ENCODE data around the gene PCNX2.
"Not testable (repeated sequence)": the region's sequence is repeated elsewhere in the genome, so short reads cannot be mapped to it uniquely, and the experiment has no call there.

Gene PCNX2

GRCh38 chr1:233114159-233114558 is 181.4 kb downstream of the PCNX2 start:
- in situ Hi-C loops (cut with MboI; ENCODE audit: low sequenced_read_pairs): no loop called here

GRCh38 chr1:233113009-233113879 is 182.3 kb downstream of the PCNX2 start:
- in situ Hi-C loops (cut with MboI; ENCODE audit: low sequenced_read_pairs): no loop called here

- in situ Hi-C loops (cut with MboI; ENCODE audit: low sequenced_read_pairs): no loop called here
These were observed 183.1 kb downstream of the PCNX2 start for GRCh38 chr1:233112186-233113008.

GRCh38 chr1:233111731-233112130 is 183.8 kb downstream of the PCNX2 start:
- in situ Hi-C loops (cut with MboI; ENCODE audit: low sequenced_read_pairs): no loop called here

- in situ Hi-C loops (cut with MboI; ENCODE audit: low sequenced_read_pairs): no loop called here
These were observed 186.4 kb downstream of the PCNX2 start for GRCh38 chr1:233109096-233109495.

- in situ Hi-C loops (cut with MboI; ENCODE audit: low sequenced_read_pairs): not testable (repeated sequence)
These were observed 187.8 kb downstream of the PCNX2 start for GRCh38 chr1:233107716-233108130.

DNA sequence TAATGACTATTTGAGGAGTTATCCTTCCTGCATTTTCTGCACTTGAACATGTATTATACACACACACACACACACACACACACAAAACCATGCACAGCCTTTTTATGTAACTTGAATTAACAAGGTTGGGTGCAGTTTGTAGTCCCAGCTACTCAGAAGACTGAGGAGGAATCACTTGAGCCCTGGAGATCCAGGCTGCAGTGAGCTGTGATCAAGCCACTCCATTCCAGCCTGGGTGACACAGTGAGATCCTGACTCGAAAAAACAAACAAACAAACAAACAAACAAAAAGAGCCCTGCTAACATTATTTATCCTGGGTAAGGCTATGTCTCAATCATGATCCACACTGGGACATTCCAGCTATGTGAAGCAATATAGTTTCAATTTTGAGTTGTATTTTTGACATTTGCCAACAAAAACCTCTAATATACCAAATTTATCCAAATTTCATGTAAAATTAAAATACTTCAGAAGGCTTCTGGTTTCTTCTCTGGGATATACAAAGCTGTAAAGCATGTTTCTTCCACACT is 188.3 kb downstream of the PCNX2 start:
- in situ Hi-C loops (cut with MboI; ENCODE audit: low sequenced_read_pairs): no loop called here

- in situ Hi-C loops (cut with MboI; ENCODE audit: low sequenced_read_pairs): no loop called here
These were observed 190.3 kb downstream of the PCNX2 start for GRCh38 chr1:233105225-233105624.

GRCh38 chr1:233102341-233102740 is 193.2 kb downstream of the PCNX2 start:
- in situ Hi-C loops (cut with MboI; ENCODE audit: low sequenced_read_pairs): no loop called here

DNA sequence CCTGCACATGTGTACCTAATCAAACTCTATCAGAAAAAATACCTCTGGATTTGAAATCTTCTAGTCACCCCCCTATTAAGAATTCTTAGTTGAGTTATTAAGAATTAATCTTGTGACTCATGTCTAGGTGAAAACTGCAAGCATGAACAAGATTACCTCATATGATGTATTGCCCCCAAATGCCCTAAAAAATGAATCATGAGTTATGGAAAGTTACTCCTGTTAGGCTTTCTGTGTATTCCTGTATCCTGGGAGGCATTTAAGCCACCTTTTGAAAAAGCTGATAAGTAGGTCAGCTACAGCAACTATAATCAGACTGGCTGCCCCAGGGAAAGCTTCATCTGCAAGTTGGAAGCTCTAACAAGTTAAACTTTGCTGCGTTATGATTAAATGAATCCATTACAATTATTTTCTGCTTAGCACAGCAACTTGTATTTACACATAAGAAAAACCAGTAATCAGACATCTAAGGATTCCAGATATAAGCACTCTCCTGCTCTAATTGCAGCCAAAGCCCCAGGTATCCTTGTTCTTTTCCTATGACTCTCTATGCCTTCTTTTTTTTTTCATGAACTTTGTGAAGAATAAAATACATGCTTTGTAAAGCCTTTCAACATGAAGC is 197.5 kb downstream of the PCNX2 start:
- in situ Hi-C loops (cut with MboI; ENCODE audit: low sequenced_read_pairs): no loop called here

- in situ Hi-C loops (cut with MboI; ENCODE audit: low sequenced_read_pairs): no loop called here
These were observed 198.0 kb downstream of the PCNX2 start for GRCh38 chr1:233097546-233097945.

DNA sequence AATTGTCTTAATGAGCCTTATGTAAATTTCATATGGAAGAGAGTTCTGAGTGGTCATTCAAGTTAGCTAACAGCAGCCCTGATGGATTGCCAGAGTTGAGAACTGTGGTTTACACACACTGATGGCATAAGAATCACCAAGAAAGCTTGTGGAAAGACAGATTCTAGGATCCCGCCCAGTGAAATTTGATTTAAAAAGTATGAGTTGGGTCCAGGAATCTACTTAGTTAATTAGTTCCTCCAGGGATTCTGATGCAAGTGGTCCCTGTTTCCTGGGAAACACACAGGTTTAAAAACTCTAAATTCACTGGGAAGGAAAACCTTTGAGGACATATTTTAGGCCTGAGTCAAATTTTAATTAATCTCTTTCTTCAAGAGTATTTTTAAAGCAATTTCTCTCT is 200.8 kb downstream of the PCNX2 start:
- in situ Hi-C loops (cut with MboI; ENCODE audit: low sequenced_read_pairs): no loop called here

DNA sequence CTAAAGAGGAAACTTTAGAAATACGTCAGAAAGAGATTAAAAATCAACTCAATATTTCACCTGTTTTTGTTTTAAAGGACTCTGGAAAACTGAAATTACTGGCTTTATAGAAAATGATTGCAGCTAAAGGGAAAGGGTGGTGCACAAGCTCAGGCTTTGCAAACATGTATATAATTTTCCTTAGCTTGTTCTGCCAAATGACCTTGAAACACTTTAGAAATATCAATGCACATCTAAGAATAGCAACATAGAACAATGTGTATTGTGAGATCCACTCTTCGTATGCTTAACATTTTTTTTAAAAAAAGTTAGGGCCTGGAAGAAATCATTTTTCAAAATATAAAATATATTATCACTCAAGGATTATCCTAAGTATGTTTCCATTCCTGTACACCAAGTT is 201.3 kb downstream of the PCNX2 start:
- in situ Hi-C loops (cut with MboI; ENCODE audit: low sequenced_read_pairs): no loop called here

- in situ Hi-C loops (cut with MboI; ENCODE audit: low sequenced_read_pairs): no loop called here
These were observed 204.6 kb downstream of the PCNX2 start for GRCh38 chr1:233090746-233091494.

- in situ Hi-C loops (cut with MboI; ENCODE audit: low sequenced_read_pairs): no loop called here
These were observed 206.3 kb downstream of the PCNX2 start for GRCh38 chr1:233089251-233089650.

GRCh38 chr1:233088613-233089012 is 206.9 kb downstream of the PCNX2 start:
- in situ Hi-C loops (cut with MboI; ENCODE audit: low sequenced_read_pairs): no loop called here

DNA sequence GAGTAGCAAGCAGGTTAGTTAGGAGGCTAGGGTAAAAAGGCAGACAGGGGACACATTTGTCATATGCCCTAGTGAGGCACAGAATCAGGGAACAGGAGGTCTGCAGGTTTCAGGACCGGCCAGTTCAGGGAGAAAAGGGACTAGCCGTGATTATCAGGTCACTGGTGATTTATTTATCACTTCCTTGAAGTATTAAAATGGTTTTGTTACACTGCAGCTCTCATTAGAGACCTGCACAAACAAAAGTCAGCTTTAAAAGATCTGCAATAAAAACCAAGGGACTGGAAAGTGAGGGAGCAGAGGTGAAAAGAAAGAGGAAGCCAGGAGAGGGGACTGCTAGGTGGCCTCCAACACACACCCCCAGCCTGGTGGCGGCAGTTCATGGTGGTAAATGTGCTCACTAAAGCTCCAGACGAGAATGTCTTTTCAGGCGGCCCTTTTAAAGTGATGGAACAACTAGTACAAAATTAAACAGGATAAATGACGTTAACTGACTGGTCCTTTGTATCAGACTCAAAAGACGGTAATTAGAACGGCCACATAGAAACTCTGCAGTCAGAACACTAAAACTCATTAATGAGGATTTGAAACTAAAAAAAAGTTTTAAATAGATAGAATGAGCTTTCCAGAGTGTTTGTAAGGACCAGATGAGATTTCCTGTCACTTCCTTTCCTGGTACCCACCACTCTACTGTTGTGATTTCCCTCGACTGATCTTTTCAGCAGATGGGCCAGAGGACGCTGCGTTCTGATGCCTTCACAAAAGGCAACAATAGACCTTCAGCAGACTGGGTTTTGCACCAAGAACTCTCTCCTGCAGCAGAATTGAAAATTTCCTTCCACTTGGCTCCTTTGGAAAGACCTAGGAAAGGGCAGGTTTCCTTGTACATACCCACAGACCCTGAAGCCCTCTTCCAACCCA is 208.3 kb downstream of the PCNX2 start:
- in situ Hi-C loops (cut with MboI; ENCODE audit: low sequenced_read_pairs): no loop called here

GRCh38 chr1:233085566-233085965 is 210.0 kb downstream of the PCNX2 start:
- in situ Hi-C loops (cut with MboI; ENCODE audit: low sequenced_read_pairs): no loop called here

DNA sequence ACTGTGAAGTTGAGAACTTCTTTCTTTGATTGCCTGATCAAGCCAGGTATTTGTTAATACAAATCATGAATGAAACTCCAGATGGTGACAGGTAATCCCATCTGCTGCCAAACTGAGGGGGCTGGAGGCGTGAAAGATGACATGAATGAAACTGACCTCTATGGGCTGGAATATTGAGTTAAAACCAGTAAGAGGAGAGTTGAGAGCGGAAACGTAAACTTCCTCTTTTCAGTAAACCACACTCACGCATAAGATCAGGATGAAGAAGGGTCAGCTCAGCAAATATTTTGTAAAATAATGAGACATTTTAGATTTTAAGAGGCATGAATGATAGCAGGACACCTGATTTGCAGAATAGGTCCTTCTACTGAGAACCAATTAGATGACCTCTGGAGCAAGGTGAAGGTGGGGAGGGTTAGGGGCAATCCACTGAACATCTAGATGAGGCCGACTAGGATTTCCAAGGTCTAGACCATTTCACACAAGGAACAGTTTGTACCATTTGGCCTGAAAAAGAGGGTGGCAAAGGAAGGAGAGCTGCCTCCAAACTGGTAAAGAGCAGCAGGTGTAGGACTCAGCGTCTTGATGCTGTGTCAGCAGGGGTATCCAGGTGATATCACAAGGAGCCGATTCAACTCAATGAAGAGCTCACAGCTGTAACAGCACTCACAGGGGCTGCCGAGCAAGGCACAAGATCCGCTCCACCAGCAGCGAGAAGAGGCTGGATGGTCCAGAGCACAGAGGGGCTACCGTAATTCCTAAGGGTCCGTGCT is 212.6 kb downstream of the PCNX2 start:
- in situ Hi-C loops (cut with MboI; ENCODE audit: low sequenced_read_pairs): no loop called here
